ENCODE measurements around the gene TCF12. TPM values are rescaled to one million over a fixed set of nuclear protein-coding genes. Genes with fewer than 3 reads are reported as not detected.

The TCF12 gene
- total and polyA plus RNA-seq, 2 of the 8 experiments (the other 6 are each of a cell fraction or from before 2014, with no cell fraction given), result 85.8 to 101 TPM

GRCh38 chr15:57098896-57099295, 180.5 kb downstream of the TCF12 start:
- H2BK20ac ChIP-seq (ENCODE audit: low read length), result no peak overlapping the region
- H3K79me1 ChIP-seq (ENCODE audit: low read depth, low read length), result no peaks in the 10 kb centered on the region; the same call in 1 of the 2 replicates
- DNase-seq (ENCODE audit: low read depth in 1 of 2, low spot score in 2 of 2) (no peak), FAIRE-seq (no peak)
- H3K9me3 ChIP-seq (ENCODE audit: insufficient read depth in 2 of 2, low read depth in 1 of 2, low read length in 1 of 2), result no peaks in the 10 kb centered on the region
- H3K4me1 ChIP-seq (replicated peaks in 1 of 4; ENCODE audit: control insufficient read depth in 3 of 4, insufficient read depth in 4 of 4, low read length in 3 of 4), result peaks cover 0 to 7% (median under 1%) of the 10 kb centered on the region in 4 experiments; a peak in 2 of 7 replicates
- H4K5ac ChIP-seq (ENCODE audit: insufficient read length, low read depth, low read length), result no peak overlapping the region
- H3K27ac ChIP-seq (ENCODE audit: low read depth, low read length), result no peak overlapping the region
- no peak overlapping the region for H4K8ac ChIP-seq (ENCODE audit: extremely low read depth, insufficient read depth, low read length)
- no peak overlapping the region for H2AK5ac ChIP-seq (ENCODE audit: low read depth, low read length)
- H4K91ac ChIP-seq (replicated peaks; ENCODE audit: insufficient read length, low read length), result no peak overlapping the region
- H3K56ac ChIP-seq (replicated peaks; ENCODE audit: insufficient read length, low read depth, low read length), result no peak overlapping the region
- no peaks in the 10 kb centered on the region for H3K27me3 ChIP-seq (replicated peaks in 1 of 4; ENCODE audit: control insufficient read depth in 3 of 4, extremely low read depth in 1 of 4, insufficient read depth in 3 of 4, low read length in 3 of 4)
- no peak overlapping the region for H2BK120ac ChIP-seq (replicated peaks; ENCODE audit: low read depth, low read length)
- no peak overlapping the region for H2BK12ac ChIP-seq (ENCODE audit: low read depth, low read length)
- H3K14ac ChIP-seq (ENCODE audit: insufficient read length), result no peak overlapping the region
- no peak overlapping the region for H3K9ac ChIP-seq (replicated peaks in 1 of 4; ENCODE audit: extremely low read depth in 1 of 4, low read depth in 3 of 4, low read length in 3 of 4)
- H3K18ac ChIP-seq (ENCODE audit: extremely low read depth, low read length), result no peak overlapping the region
- no peak overlapping the region for H3K23ac ChIP-seq (ENCODE audit: insufficient read length)
- no peak overlapping the region for H2AFZ ChIP-seq (ENCODE audit: low read length)
- no peak overlapping the region for H3K4me3 ChIP-seq (ENCODE audit: extremely low read depth in 1 of 4, insufficient read depth in 2 of 4, low read depth in 3 of 4, low read length in 4 of 4)
- no peak overlapping the region for H3K4ac ChIP-seq (replicated peaks; ENCODE audit: insufficient read length, low read depth, low read length)
- peaks cover 0 to 2% of the 10 kb centered on the region in 2 experiments for H4K20me1 ChIP-seq (replicated peaks in 1 of 2; ENCODE audit: control insufficient read depth in 1 of 2, insufficient read depth in 2 of 2, low read length in 2 of 2)
- peaks cover 0 to 26% of the 10 kb centered on the region in 2 experiments; a peak in 2 of 4 replicates for H3K79me2 ChIP-seq (ENCODE audit: control insufficient read depth in 1 of 2, insufficient read depth in 2 of 2, low read length in 2 of 2)
- ChIA-PET CTCF (ENCODE audit: partially characterized antibody) (no interaction called here), POLR2A (ENCODE audit: partially characterized antibody) (no interaction called here)
- WGBS, 2 experiments (ENCODE audit: extremely low coverage in 1 of 2, insufficient coverage in 1 of 2, insufficient read length in 1 of 2, insufficient replicate concordance in 2 of 2, low coverage in 1 of 2, low lambda C conversion rate in 2 of 2, missing lambda C conversion rate in 1 of 2), result 91% methylated on average over 2 of the region's 2 CpGs; no CpG with 5 or more reads in 1 of the 2 experiments
- H2BK5ac ChIP-seq (ENCODE audit: low read depth, low read length), result no peak overlapping the region
- no peaks in the 10 kb centered on the region; a peak in 1 of 8 replicates for H3K36me3 ChIP-seq (ENCODE audit: control insufficient read depth in 2 of 4, insufficient read depth in 4 of 4, low read length in 3 of 4)
- H2BK15ac ChIP-seq (ENCODE audit: low read length), result no peak overlapping the region
- H3K23me2 ChIP-seq (ENCODE audit: low read depth, low read length), result no peaks in the 10 kb centered on the region
- H3K4me2 ChIP-seq (ENCODE audit: insufficient read depth in 1 of 2, low read depth in 2 of 2, low read length in 2 of 2), result no peak overlapping the region
- TF ChIP-seq SIX5 (IDR thresholded peaks at IDR 0.05; ENCODE audit: low read depth, low read length), result no peak
- no peak for TF ChIP-seq CHD2 (IDR thresholded peaks at IDR 0.05; ENCODE audit: low read length)
- TF ChIP-seq MAFK (IDR thresholded peaks at IDR 0.05; ENCODE audit: low read depth, low read length), result no peak
- no peak for TF ChIP-seq NRF1 (IDR thresholded peaks at IDR 0.05; ENCODE audit: low read depth, low read length)
- no peak for TF ChIP-seq BRCA1 (IDR thresholded peaks at IDR 0.05; ENCODE audit: low read depth, low read length)
- no peak for TF ChIP-seq SUZ12 (IDR thresholded peaks at IDR 0.05; ENCODE audit: low read length)
- TF ChIP-seq RAD21 (IDR thresholded peaks at IDR 0.05 in 1 of 2, conservative IDR thresholded peaks at IDR 0.05 in 1 of 2; ENCODE audit: low read depth in 2 of 2, low read length in 2 of 2), result no peak
- TF ChIP-seq POLR2AphosphoS5 (IDR thresholded peaks at IDR 0.05; ENCODE audit: low read depth, low read length), result no peak
- no peak for TF ChIP-seq JUN (IDR thresholded peaks at IDR 0.05; ENCODE audit: low read depth, low read length)
- TF ChIP-seq HDAC6 (IDR thresholded peaks at IDR 0.05; ENCODE audit: low read depth, low read length), result no peak
- no peak for TF ChIP-seq POU5F1 (IDR thresholded peaks at IDR 0.05; ENCODE audit: low read depth, low read length)
- TF ChIP-seq CEBPB (IDR thresholded peaks at IDR 0.05; ENCODE audit: low read depth, low read length), result no peak
- TF ChIP-seq USF2 (IDR thresholded peaks at IDR 0.05; ENCODE audit: low read length), result no peak
- TF ChIP-seq RNF2 (IDR thresholded peaks at IDR 0.05; ENCODE audit: borderline replicate concordance, low read depth, low read length, missing control alignments, poor library complexity, severe bottlenecking), result no peak
